ENCODE results near the gene TBL1Y. TPM values are rescaled to one million over a fixed set of nuclear protein-coding genes. Genes with fewer than 3 reads are reported as not detected.
"Not testable (repeated sequence)": the region's sequence is repeated elsewhere in the genome, so short reads cannot be mapped to it uniquely, and the experiment has no call there.

TBL1Y gene
- polyA plus RNA-seq, 1 donor from 2014 or later: not detected

DNA sequence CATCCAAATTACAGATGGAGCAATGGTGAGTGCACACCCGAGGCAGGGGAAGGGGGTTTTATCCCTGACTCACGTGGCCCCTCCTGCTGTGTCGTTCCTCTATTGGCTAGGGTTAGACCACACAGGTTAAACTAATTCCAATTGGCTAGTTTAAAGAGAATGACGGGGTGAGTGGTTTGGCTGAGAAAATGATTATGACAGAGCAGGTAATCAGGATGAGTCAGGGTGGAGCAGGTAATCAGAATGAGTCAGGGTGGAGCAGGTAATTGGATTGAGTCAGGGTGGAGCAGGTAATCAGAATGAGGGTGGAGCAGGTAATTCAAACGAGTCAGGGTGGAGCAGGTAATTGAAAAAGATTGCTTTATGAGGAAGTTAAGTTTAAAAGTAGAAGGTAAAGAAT, 146.4 kb downstream of the TBL1Y start:
- no peak overlapping the region for H2AFZ ChIP-seq (ENCODE audit: low read depth, low read length)
- no peaks in the 10 kb centered on the region for H3K9me3 ChIP-seq (ENCODE audit: low read length)
- no peaks in the 10 kb centered on the region for H3K36me3 ChIP-seq (ENCODE audit: insufficient read depth, low read length)
- H3K9ac ChIP-seq (ENCODE audit: low read length): no peak overlapping the region
- no peaks in the 10 kb centered on the region for H3F3A ChIP-seq (ENCODE audit: insufficient read depth, low read length, poor library complexity, severe bottlenecking)
- no peaks in the 10 kb centered on the region for H3K9me2 ChIP-seq (ENCODE audit: insufficient read depth, low read length)
- H3K27ac ChIP-seq (ENCODE audit: low read length): no peak overlapping the region
- no peak overlapping the region for H3K4me2 ChIP-seq (ENCODE audit: low read length)
- no peaks in the 10 kb centered on the region for H3K79me2 ChIP-seq (replicated peaks; ENCODE audit: insufficient read depth, low read length)
- H3K4me3 ChIP-seq (ENCODE audit: low read length): no peak overlapping the region
- no peak for TF ChIP-seq EP300 (conservative IDR thresholded peaks at IDR 0.05; ENCODE audit: poor library complexity, severe bottlenecking)
- no peak for TF ChIP-seq EZH2 (IDR thresholded peaks at IDR 0.05; ENCODE audit: borderline replicate concordance, insufficient read depth, low read length, poor library complexity, severe bottlenecking)
- no peak for TF ChIP-seq RAD21 (conservative IDR thresholded peaks at IDR 0.05)
- no peak for TF ChIP-seq TAF1 (IDR thresholded peaks at IDR 0.05; ENCODE audit: low read depth)
- TF ChIP-seq, protein P1, sequence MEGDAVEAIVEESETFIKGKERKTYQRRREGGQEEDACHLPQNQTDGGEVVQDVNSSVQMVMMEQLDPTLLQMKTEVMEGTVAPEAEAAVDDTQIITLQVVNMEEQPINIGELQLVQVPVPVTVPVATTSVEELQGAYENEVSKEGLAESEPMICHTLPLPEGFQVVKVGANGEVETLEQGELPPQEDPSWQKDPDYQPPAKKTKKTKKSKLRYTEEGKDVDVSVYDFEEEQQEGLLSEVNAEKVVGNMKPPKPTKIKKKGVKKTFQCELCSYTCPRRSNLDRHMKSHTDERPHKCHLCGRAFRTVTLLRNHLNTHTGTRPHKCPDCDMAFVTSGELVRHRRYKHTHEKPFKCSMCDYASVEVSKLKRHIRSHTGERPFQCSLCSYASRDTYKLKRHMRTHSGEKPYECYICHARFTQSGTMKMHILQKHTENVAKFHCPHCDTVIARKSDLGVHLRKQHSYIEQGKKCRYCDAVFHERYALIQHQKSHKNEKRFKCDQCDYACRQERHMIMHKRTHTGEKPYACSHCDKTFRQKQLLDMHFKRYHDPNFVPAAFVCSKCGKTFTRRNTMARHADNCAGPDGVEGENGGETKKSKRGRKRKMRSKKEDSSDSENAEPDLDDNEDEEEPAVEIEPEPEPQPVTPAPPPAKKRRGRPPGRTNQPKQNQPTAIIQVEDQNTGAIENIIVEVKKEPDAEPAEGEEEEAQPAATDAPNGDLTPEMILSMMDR (IDR thresholded peaks at IDR 0.05; ENCODE audit: poor library complexity, severe bottlenecking): no peak
- TF ChIP-seq, protein P2, sequence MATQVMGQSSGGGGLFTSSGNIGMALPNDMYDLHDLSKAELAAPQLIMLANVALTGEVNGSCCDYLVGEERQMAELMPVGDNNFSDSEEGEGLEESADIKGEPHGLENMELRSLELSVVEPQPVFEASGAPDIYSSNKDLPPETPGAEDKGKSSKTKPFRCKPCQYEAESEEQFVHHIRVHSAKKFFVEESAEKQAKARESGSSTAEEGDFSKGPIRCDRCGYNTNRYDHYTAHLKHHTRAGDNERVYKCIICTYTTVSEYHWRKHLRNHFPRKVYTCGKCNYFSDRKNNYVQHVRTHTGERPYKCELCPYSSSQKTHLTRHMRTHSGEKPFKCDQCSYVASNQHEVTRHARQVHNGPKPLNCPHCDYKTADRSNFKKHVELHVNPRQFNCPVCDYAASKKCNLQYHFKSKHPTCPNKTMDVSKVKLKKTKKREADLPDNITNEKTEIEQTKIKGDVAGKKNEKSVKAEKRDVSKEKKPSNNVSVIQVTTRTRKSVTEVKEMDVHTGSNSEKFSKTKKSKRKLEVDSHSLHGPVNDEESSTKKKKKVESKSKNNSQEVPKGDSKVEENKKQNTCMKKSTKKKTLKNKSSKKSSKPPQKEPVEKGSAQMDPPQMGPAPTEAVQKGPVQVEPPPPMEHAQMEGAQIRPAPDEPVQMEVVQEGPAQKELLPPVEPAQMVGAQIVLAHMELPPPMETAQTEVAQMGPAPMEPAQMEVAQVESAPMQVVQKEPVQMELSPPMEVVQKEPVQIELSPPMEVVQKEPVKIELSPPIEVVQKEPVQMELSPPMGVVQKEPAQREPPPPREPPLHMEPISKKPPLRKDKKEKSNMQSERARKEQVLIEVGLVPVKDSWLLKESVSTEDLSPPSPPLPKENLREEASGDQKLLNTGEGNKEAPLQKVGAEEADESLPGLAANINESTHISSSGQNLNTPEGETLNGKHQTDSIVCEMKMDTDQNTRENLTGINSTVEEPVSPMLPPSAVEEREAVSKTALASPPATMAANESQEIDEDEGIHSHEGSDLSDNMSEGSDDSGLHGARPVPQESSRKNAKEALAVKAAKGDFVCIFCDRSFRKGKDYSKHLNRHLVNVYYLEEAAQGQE (IDR thresholded peaks at IDR 0.05; ENCODE audit: borderline replicate concordance): no peak
- TF ChIP-seq MXI1 (conservative IDR thresholded peaks at IDR 0.05; ENCODE audit: poor library complexity, severe bottlenecking): no peak
- TF ChIP-seq POLR2AphosphoS5 (IDR thresholded peaks at IDR 0.05): no peak
- no peak for TF ChIP-seq SMC3 (conservative IDR thresholded peaks at IDR 0.05; ENCODE audit: poor library complexity)
- no peaks in the 10 kb centered on the region for H3K27me3 ChIP-seq (ENCODE audit: insufficient read depth, low read depth, low read length)
- no peaks in the 10 kb centered on the region for H4K20me1 ChIP-seq (ENCODE audit: insufficient read depth)

DNA sequence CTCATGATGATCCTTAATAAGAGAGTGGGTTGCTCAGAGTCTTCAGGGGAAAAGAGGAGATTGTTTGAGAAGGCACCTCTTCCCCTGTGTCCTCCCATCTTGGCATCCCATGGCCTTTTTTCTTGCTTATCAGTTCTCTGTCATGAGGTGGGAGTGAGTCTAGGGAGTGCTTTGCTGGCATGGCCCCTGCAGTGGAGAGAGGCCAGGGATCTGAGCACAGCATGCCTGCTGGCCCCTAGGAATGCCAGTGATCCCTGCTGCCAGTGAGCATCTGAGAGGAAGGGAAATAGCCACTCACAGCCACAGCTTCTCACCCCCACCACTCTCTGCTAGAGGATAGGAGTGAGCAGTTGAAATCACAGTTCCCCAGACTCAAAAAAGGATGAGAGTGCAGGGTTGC, 168.2 kb downstream of the TBL1Y start:
- H3K9me3 ChIP-seq (ENCODE audit: low read length): no peaks in the 10 kb centered on the region
- no peaks in the 10 kb centered on the region for H3K36me3 ChIP-seq (ENCODE audit: insufficient read depth, low read length)
- H2AFZ ChIP-seq (ENCODE audit: low read depth, low read length): no peak overlapping the region
- H3K27ac ChIP-seq (ENCODE audit: low read length): no peak overlapping the region
- H3K4me2 ChIP-seq (ENCODE audit: low read length): no peak overlapping the region
- no peaks in the 10 kb centered on the region for H3K9me2 ChIP-seq (ENCODE audit: insufficient read depth, low read length)
- H3K9ac ChIP-seq (ENCODE audit: low read length): no peak overlapping the region
- H3F3A ChIP-seq (ENCODE audit: insufficient read depth, low read length, poor library complexity, severe bottlenecking): no peaks in the 10 kb centered on the region
- no peak overlapping the region for H3K4me3 ChIP-seq (ENCODE audit: low read length)
- H3K79me2 ChIP-seq (replicated peaks; ENCODE audit: insufficient read depth, low read length): no peaks in the 10 kb centered on the region
- TF ChIP-seq, protein P1 (IDR thresholded peaks at IDR 0.05; ENCODE audit: poor library complexity, severe bottlenecking): no peak
- no peak for TF ChIP-seq TAF1 (IDR thresholded peaks at IDR 0.05; ENCODE audit: low read depth)
- TF ChIP-seq, protein P2 (IDR thresholded peaks at IDR 0.05; ENCODE audit: borderline replicate concordance): no peak
- TF ChIP-seq EP300 (conservative IDR thresholded peaks at IDR 0.05; ENCODE audit: poor library complexity, severe bottlenecking): no peak
- TF ChIP-seq RAD21 (conservative IDR thresholded peaks at IDR 0.05): no peak
- no peak for TF ChIP-seq POLR2AphosphoS5 (IDR thresholded peaks at IDR 0.05)
- no peak for TF ChIP-seq SMC3 (conservative IDR thresholded peaks at IDR 0.05; ENCODE audit: poor library complexity)
- no peak for TF ChIP-seq EZH2 (IDR thresholded peaks at IDR 0.05; ENCODE audit: borderline replicate concordance, insufficient read depth, low read length, poor library complexity, severe bottlenecking)
- no peak for TF ChIP-seq MXI1 (conservative IDR thresholded peaks at IDR 0.05; ENCODE audit: poor library complexity, severe bottlenecking)
- no peaks in the 10 kb centered on the region for H4K20me1 ChIP-seq (ENCODE audit: insufficient read depth)
- H3K27me3 ChIP-seq (ENCODE audit: insufficient read depth, low read depth, low read length): no peaks in the 10 kb centered on the region

DNA sequence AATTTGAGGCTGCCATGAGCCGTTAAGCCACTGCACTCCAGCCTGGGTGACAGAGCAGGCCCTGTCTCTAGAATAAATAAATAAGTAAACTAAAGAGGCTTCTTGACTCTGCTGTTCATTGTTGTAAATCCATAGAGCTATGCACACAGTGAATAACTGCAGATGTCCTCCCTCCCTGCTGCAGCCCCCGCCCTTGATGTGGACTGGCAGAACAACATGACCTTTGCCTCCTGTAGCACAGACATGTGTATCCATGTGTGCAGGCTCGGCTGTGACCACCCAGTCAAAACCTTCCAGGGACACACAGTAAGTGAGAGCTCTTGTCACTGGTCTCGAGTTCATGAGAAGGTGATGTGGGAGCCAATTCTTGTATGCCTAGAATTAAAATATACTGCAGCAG, 170.1 kb downstream of the TBL1Y start:
- H3K27ac ChIP-seq (ENCODE audit: low read length); H2AFZ ChIP-seq (ENCODE audit: low read depth, low read length); H3K36me3 ChIP-seq (ENCODE audit: insufficient read depth, low read length); H3F3A ChIP-seq (ENCODE audit: insufficient read depth, low read length, poor library complexity, severe bottlenecking); H3K4me3 ChIP-seq (ENCODE audit: low read length); H3K9me2 ChIP-seq (ENCODE audit: insufficient read depth, low read length); H3K79me2 ChIP-seq (replicated peaks; ENCODE audit: insufficient read depth, low read length); H3K9ac ChIP-seq (ENCODE audit: low read length); H3K27me3 ChIP-seq (ENCODE audit: insufficient read depth, low read depth, low read length); H4K20me1 ChIP-seq (ENCODE audit: insufficient read depth); H3K4me2 ChIP-seq (ENCODE audit: low read length); H3K9me3 ChIP-seq (ENCODE audit: low read length): not testable (repeated sequence)

Data from neural cell (in vitro differentiated cells).